OCI-LY1 (cell line): ENCODE measurements around the gene MRE11.

Experiments used
- CTCF ChIP-seq: fragments of 200-600 bp; sonication (generic), shearing (Covaris generic); IDR thresholded peaks from 2 replicates; pipeline ENCODE4 v1.5.1; 2017; ENCODE audit warnings: mild to moderate bottlenecking, antibody characterized with exemption, low read length, moderate library complexity, mixed read lengths
- EZH2 ChIP-seq: fragments of 200-600 bp; sonication (generic), shearing (Covaris generic); IDR thresholded peaks from 2 replicates; pipeline ENCODE4 v1.8.0; 2017; ENCODE audit warnings: borderline replicate concordance, mixed run types, mild to moderate bottlenecking, antibody characterized with exemption, low read length, moderate library complexity, mixed read lengths

- TF ChIP-seq CTCF (no peak), EZH2 (no peak)
Observed at GRCh38 chr11:94400050-94400449, 93.6 kb downstream of the MRE11 start.
